GM10248 (cell line): ENCODE data around the gene CHST11.

Experiments used
- CTCF ChIA-PET: fragments of 300-600 bp; sonication (Branson Sonifier 250); formaldehyde crosslinking; extraction: SDS; loops from one replicate; lab custom pipeline; 2021; ENCODE audit warnings: antibody characterized with exemption; lab: Yijun Ruan, JAX
- POLR2A ChIA-PET: fragments of 350-650 bp; sonication (Branson Sonifier 250); formaldehyde crosslinking; extraction: SDS; loops from one replicate; lab custom pipeline; 2020; ENCODE audit warnings: antibody characterized with exemption; lab: Yijun Ruan, JAX
- DNase-seq: peaks from one replicate; pipeline ENCODE4 v3.0.0; 2012; ENCODE audit errors: extremely low spot score
- TF ChIP-seq, protein P1 (sequence below): IDR thresholded peaks from 2 replicates; pipeline ENCODE4 v1.5.1; 2012; ENCODE audit warnings: mild to moderate bottlenecking, low read depth; ENCODE audit errors: extremely low read depth, missing control alignments, control extremely low read depth

Gene CHST11

DNA sequence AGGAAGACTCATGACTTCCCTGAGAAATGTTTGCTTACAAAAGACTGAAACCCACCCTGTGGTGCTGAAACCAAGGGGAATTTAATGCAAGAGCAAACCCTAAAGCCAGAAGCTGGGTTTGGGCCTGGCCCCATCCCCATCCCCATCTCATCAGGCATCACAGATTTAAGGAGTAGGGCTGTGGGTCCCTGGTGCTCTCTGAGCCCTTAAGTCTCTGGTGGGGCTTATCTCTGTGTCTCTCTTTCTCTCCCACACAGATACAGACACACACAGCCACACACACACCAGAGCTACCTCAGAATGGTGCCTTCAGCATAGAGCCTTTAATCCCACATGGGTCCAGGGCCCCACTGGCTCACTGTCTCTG, 264.3 kb downstream of the CHST11 start:
- POLR2A ChIA-PET: no interaction called here
- no peak for DNase-seq
- TF ChIP-seq, protein P1, sequence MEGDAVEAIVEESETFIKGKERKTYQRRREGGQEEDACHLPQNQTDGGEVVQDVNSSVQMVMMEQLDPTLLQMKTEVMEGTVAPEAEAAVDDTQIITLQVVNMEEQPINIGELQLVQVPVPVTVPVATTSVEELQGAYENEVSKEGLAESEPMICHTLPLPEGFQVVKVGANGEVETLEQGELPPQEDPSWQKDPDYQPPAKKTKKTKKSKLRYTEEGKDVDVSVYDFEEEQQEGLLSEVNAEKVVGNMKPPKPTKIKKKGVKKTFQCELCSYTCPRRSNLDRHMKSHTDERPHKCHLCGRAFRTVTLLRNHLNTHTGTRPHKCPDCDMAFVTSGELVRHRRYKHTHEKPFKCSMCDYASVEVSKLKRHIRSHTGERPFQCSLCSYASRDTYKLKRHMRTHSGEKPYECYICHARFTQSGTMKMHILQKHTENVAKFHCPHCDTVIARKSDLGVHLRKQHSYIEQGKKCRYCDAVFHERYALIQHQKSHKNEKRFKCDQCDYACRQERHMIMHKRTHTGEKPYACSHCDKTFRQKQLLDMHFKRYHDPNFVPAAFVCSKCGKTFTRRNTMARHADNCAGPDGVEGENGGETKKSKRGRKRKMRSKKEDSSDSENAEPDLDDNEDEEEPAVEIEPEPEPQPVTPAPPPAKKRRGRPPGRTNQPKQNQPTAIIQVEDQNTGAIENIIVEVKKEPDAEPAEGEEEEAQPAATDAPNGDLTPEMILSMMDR: no peak
- CTCF ChIA-PET: interaction anchor here (1.2 to 2.6 kb wide), 4 partner anchors 13 to 339 kb away, joined by 3 to 12 read pairs (median 4); no protein-coding TSS in a partner anchor

DNA sequence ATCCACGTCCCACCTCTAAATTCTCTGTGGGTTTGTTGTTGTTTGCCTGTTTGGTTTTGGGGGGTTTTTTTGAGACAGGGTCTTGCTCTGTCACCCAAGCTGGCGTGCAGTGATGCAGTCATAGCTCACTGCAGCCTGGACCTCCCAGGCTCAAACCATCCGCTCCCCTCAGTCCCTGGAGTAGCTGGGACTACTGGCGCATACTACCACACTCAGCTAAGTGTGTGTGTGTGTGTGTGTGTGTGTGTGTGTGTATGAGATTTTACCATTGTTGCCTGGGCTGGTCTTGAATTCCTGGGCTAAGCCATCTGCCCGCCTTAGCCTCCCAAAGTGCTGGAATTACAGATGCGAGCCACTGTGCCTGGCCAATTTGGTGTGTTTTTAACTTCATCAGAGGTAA, 265.2 kb downstream of the CHST11 start:
- TF ChIP-seq, protein P1: no peak
- DNase-seq: no peak
- CTCF ChIA-PET: interaction anchor here (2.0 kb wide), 1 partner anchor 69 kb away, joined by 6 read pairs; no protein-coding TSS in a partner anchor
- POLR2A ChIA-PET: no interaction called here

DNA sequence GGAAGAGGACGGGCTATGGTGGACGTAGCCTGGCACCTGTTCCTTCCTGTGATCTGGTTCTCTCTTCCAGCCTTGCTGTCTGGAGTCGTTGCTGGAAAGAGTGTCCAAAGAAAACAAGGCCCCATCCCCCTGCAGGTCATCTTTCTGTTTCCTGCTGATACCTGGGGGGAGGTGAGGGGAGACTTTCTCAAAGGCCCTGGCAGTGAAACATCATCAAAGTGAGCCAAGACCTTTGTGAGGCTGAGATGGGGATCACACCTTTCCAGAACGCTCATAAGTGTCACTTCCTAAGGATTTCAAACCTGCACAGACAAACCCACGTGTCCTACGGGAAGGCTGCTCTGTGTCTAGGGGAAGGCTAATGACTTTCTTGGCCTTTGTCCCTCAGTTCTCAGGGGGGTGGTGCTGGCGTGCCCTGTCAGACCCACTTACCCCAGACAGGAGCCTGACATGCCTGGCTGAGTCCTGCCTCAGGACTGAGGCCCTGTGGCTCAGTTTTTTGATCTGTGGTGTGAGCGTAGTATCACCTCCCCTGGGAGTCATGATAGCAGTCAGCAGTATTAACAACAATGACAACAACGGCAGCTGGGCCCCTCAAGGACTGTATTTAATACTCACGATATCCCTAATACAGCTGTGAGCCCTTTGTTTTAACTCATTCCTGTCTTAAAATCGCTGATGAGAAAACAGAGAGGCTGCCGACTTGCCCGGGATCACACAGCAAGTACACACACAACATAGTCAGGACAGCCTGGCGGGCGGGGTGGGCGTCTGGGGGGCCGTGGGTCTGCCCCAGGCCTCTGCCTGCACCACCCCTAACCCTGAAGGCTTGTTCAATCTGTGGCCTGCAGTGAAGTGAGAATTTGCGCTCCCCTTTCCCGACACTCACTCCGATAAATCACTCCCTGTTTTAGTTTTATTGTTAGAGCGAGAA, 266.1 kb downstream of the CHST11 start:
- TF ChIP-seq, protein P1: no peak
- ChIA-PET CTCF (interaction anchor here (1.0 to 2.0 kb wide), 2 partner anchors 12 to 68 kb away, joined by 6 to 7 read pairs; no protein-coding TSS in a partner anchor), POLR2A (no interaction called here)
- no peak for DNase-seq

DNA sequence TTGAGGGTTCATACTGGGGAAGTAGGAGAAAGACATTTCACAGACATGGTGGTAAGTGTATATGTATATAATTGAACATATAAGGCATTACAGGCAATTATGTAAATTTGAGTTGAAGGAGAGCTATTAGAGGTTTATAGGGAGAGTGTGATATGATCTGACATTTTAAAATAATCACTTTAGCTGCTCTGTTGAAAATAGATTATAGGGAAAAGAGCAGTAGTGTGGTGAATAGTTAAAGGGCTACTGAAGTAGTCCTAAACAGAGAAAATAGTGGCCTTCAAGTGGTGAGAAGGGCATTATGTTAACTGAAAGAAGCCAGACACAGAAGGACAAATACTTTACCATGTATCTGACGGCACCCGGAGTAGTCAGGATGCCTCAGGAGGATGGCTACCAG, 267.1 kb downstream of the CHST11 start:
- ChIA-PET CTCF (interaction anchor here (1.0 kb wide), 1 partner anchor 11 kb away, joined by 7 read pairs; no protein-coding TSS in a partner anchor), POLR2A (no interaction called here)
- DNase-seq: no peak
- TF ChIP-seq, protein P1: no peak

DNA sequence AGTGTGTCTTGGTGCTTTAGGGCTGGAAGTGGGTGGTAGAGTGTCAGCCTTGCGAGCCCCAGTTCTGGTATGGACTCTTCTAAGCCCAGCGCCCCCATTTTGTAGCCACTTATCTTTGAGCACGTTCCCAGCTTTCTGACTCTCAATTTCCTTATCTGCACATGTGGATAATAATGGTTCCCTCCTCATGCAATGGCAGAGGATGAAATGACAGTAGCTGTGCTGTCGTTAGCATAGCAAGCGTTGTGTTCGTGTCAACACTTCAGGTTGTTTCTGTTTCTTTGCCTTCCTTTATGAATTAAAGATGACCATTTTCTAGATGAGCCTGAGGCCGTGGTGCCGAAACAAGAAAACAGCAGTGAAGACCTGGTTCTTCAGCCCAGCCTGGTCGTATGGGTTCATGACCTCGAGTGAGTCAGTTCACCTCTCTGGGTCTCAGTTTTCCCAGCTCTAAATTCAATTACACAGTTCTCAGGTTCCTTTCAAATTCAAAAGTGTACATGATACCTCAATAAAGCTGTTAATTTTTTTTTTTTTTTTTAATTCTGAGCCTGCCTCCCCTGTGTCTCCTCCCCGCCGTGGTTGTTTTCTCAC, 268.3 kb downstream of the CHST11 start:
- no peak for DNase-seq
- TF ChIP-seq, protein P1: no peak
- ChIA-PET POLR2A (no interaction called here), CTCF (interaction anchor here (1.2 kb wide), 1 partner anchor 343 kb away, joined by 3 read pairs; no protein-coding TSS in a partner anchor)

DNA sequence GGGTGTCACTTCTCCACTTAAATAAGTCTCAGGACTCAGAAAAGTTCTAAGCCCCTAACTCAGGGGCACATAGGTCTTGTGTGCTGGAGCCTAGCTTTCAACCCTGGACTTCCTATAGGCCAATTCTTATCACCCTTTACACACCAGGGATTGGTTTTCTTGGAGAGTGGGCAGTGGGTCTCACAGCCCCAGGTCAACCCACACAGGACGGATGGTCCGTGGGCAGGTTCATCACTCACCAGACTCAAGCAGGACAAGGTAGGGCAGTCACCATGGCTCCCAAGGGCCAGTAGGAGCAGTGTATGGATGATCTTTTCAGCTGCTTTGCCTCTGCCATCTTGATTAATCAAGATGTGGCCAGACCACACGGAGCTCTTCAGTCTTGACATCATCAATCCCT, 268.9 kb downstream of the CHST11 start:
- DNase-seq: no peak
- ChIA-PET POLR2A (no interaction called here), CTCF (interaction anchor here (1.2 to 1.3 kb wide), 2 partner anchors 9 to 344 kb away, joined by 3 to 5 read pairs; no protein-coding TSS in a partner anchor)
- TF ChIP-seq, protein P1: no peak
